ENCODE measurements around the gene WARS2.

The WARS2 gene

DNA sequence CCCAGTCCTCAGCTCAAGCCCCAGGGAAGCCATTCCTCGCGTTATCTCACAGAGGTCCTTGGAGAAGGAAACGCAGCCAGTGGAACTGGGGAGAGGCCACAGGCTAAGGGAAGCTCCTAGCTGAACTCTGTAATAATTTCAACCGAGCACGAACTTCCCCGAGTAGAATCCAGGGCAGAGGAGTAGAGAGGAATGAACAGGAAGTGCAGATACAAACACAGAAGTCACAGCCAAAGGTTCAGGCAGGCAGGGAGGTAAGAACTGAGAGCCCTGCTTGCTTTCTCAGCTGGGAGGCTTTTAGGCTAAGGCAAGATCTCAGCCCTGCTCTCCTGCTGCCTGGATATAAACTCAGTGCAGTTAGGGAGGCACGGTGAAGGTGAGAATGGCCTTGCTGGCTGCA is 23.7 kb downstream of the WARS2 start:
- TF ChIP-seq, protein P1, sequence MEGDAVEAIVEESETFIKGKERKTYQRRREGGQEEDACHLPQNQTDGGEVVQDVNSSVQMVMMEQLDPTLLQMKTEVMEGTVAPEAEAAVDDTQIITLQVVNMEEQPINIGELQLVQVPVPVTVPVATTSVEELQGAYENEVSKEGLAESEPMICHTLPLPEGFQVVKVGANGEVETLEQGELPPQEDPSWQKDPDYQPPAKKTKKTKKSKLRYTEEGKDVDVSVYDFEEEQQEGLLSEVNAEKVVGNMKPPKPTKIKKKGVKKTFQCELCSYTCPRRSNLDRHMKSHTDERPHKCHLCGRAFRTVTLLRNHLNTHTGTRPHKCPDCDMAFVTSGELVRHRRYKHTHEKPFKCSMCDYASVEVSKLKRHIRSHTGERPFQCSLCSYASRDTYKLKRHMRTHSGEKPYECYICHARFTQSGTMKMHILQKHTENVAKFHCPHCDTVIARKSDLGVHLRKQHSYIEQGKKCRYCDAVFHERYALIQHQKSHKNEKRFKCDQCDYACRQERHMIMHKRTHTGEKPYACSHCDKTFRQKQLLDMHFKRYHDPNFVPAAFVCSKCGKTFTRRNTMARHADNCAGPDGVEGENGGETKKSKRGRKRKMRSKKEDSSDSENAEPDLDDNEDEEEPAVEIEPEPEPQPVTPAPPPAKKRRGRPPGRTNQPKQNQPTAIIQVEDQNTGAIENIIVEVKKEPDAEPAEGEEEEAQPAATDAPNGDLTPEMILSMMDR (IDR thresholded peaks at IDR 0.05; ENCODE audit: low read depth, low read length, missing control alignments), result no peak
- no peak overlapping the region for H3K4me3 ChIP-seq (replicated peaks; ENCODE audit: low read depth, low read length)
- DNase-seq (ENCODE audit: extremely low read depth, low read depth), result no peak

DNA sequence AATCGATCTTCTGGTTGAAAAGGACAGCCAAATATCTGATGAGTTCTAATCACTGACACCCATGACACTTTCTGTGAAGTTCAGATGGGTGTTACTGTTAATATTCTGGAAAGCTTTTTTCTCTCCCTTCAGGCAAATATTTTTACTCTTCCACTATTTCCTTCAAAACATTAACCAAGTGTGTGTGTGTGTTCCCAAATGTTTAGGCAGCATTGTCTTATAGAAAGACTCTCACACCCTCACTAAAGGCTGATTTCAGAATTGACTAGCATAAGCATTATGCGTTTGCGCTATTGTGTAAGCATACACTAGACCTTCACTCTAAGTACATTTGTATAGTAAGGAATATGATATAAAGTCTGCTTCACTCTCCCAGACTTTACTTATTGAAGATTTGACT is 24.7 kb downstream of the WARS2 start:
- no peak for DNase-seq (ENCODE audit: extremely low read depth, low read depth)
- TF ChIP-seq, protein P1 (IDR thresholded peaks at IDR 0.05; ENCODE audit: low read depth, low read length, missing control alignments), result no peak
- no peak overlapping the region for H3K4me3 ChIP-seq (replicated peaks; ENCODE audit: low read depth, low read length)

DNA sequence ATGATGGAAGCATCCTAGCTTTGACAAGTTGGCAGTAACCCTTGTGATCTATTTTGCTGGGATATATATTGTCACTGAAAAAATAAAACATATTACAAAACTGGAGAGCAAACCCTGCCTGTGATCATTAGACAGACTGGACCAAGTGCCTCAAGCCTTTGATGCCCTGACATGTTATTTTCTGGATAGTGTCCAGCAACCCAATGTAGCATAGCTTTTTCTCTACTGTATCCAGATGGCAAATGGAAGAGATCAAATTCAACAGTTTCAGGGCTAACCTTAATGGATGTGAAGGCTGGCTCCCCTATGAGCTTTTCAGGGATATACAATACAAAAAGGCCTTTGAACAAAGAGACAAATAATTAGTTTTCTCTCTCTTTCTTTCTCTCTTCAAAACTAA is 25.1 kb downstream of the WARS2 start:
- DNase-seq (ENCODE audit: extremely low read depth, low read depth), result no peak
- TF ChIP-seq, protein P1 (IDR thresholded peaks at IDR 0.05; ENCODE audit: low read depth, low read length, missing control alignments), result no peak
- no peak overlapping the region for H3K4me3 ChIP-seq (replicated peaks; ENCODE audit: low read depth, low read length)

DNA sequence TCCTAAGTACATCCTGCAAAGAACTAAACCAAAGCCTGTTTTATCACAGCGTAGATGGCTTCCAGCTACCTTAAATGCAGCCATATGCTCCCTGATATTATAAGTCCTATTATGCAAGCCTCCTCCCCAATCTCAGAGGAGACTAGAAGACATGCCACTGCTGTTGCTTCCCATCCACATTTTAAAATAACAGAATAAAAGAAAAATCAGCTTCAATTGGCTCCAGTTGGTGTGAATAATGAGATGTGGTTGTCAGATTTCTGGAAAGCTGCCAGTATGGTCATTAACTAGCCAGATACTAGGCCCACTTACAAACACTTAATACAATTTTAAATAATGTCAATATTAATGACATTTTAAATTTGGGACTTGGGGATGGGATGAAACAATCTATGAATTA is 25.7 kb downstream of the WARS2 start:
- no peak for DNase-seq (ENCODE audit: extremely low read depth, low read depth)
- TF ChIP-seq, protein P1 (IDR thresholded peaks at IDR 0.05; ENCODE audit: low read depth, low read length, missing control alignments), result no peak
- no peak overlapping the region for H3K4me3 ChIP-seq (replicated peaks; ENCODE audit: low read depth, low read length)

DNA sequence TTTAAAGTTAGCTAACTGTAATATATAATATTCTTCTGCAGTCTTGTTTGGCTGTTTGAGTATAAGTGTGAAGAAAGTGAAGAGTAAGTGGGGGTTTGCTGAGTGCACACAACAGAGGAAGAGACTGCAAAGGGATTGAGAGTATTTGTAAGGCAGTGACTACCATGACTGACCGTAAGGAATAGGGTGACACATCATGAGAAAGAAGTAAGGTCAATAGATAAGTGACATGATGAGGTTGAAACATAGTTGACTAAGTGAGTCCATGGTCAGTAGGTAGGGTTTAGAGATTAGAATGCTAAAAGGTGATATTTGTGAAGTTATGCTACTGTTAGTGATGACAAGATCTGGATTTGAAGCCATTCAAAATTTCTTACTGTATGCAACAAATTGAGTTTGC is 27.7 kb downstream of the WARS2 start:
- TF ChIP-seq, protein P1 (IDR thresholded peaks at IDR 0.05; ENCODE audit: low read depth, low read length, missing control alignments), result no peak
- DNase-seq (ENCODE audit: extremely low read depth, low read depth), result no peak
- H3K4me3 ChIP-seq (replicated peaks; ENCODE audit: low read depth, low read length), result no peak overlapping the region

DNA sequence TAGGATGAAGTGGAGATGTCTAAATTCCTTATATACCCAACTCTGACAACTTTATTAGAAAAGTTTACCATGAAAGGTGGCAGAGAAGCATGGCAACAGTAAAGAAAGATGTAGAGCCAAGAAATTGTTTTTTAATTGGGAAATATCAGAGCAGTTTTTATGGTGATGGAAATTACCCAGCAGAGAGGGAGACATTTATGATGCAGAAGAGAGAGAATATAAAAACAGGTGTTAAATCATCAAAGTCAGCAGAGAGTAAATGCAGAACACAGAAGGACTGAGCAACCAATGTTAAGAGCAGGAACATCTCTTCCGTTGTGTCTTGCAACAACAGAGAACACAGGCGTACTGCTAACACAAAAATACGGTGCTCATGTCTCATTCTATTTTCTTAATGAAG is 28.2 kb downstream of the WARS2 start:
- no peak for DNase-seq (ENCODE audit: extremely low read depth, low read depth)
- TF ChIP-seq, protein P1 (IDR thresholded peaks at IDR 0.05; ENCODE audit: low read depth, low read length, missing control alignments), result no peak
- no peak overlapping the region for H3K4me3 ChIP-seq (replicated peaks; ENCODE audit: low read depth, low read length)

DNA sequence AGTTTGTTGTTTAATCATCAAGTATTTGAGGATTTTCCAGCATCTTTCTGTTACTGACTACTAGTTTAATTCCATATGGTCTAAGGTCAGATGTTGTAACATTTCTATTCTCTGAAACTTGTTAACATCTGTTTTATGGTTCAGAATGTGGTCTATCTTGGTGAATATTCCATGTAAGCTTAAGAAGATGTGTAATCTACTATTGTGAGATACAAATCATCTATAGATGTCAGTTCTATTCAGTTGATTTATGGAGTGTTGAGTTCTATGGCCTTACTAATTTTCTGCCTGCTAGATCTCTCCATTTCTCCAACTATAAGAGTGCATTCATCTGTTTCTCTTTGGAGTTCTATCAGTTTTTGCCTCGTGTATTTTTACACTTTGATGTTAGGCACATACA is 31.5 kb downstream of the WARS2 start:
- peak; percentile 19 for DNase-seq (ENCODE audit: extremely low read depth, low read depth)
- H3K4me3 ChIP-seq (replicated peaks; ENCODE audit: low read depth, low read length), result no peak overlapping the region
- TF ChIP-seq, protein P1 (IDR thresholded peaks at IDR 0.05; ENCODE audit: low read depth, low read length, missing control alignments), result no peak
